Uterus (tissue), 2 donors: ENCODE measurements around the gene ALOX15.

Experiments
- POLR2A ChIP-seq, 2 donors: fragments of 450-650 bp; IDR thresholded peaks; one replicate each; pipeline ENCODE4 v1.6.1; 2016; ENCODE audit warnings: antibody characterized with exemption in 2 of 2, mild to moderate bottlenecking in 1 of 2, moderate library complexity in 1 of 2
- TF ChIP-seq, protein P1 (sequence below), 4 experiments: fragments of 200-600 bp in 2 of 4; fragments of 450-650 bp in 2 of 4; sonication (generic) in 2 of 4; IDR thresholded peaks; one replicate each; pipeline ENCODE4 v1.5.1; 2016 to 2019; ENCODE audit warnings: antibody characterized with exemption in 4 of 4, mild to moderate bottlenecking in 2 of 4, moderate library complexity in 1 of 4

DNA sequence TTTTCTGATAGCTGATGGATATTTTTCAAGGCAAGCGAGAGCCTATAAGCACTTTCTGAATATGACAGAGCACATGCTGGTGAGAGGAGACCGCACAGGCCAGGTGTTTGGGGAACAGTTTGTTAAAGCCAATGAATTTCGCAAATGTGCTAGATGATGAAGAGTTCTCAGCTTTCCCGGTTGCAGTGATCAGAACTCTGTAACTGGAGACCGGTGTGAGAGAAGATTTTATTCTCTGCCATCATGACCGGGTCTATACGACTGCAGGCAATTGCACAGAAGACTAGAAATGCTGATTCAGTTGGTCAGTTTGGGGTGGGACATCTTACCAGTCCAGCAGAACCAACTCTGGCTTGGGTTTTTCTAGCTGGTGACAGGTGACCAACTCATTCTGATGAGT lies 31.7 kb downstream of the ALOX15 start:
- TF ChIP-seq, protein P1, sequence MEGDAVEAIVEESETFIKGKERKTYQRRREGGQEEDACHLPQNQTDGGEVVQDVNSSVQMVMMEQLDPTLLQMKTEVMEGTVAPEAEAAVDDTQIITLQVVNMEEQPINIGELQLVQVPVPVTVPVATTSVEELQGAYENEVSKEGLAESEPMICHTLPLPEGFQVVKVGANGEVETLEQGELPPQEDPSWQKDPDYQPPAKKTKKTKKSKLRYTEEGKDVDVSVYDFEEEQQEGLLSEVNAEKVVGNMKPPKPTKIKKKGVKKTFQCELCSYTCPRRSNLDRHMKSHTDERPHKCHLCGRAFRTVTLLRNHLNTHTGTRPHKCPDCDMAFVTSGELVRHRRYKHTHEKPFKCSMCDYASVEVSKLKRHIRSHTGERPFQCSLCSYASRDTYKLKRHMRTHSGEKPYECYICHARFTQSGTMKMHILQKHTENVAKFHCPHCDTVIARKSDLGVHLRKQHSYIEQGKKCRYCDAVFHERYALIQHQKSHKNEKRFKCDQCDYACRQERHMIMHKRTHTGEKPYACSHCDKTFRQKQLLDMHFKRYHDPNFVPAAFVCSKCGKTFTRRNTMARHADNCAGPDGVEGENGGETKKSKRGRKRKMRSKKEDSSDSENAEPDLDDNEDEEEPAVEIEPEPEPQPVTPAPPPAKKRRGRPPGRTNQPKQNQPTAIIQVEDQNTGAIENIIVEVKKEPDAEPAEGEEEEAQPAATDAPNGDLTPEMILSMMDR (IDR thresholded peaks at IDR 0.05) = no peak
- no peak for TF ChIP-seq POLR2A (IDR thresholded peaks at IDR 0.05)
